ENCODE measurements around the gene QSOX2. TPM values are rescaled to one million over a fixed set of nuclear protein-coding genes. Genes with fewer than 3 reads are reported as not detected.

Gene QSOX2
- total RNA-seq, 2 experiments from 2014 or later: 14.4 TPM

DNA sequence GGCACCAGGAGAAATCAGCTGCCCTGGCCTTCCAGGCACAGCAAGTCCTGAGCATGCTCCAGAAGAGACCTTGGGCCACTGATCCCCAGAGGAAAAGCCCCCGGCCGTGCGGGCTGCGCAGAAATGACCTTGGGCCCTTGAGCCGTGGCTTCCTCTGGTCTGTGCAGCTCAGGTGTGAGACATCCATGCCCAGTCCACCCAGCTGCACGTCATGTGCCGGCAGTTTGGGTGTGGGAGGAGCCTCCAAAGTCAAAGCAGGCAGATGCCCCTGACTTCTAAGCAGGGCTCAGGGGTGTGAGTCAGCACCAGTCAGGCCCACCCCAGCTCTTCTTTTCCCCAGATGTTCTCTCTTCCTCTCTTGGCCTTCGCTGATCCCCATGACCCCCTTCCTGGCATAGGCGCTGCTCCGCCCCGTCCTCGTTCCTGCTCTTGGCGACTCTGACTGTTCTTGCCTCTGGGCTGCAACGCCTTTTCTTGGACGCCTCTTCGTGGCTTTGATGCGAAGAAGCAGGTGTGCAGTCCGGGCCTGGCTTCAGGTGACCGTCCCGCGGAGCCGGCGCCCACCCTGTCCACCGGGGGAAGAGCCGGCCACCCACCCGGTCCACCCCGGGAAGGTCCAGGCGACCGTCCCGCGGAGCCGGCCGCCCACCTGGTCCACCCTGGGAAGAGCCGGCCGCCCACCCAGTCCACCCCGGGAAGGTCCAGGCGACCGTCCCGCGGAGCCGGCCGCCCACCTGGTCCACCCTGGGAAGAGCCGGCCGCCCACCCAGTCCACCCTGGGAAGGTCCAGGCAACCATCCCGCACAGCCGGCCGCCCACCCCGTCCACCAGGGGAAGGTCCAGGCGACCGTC, 5.9 kb upstream of the QSOX2 start:
- no peaks in the 10 kb centered on the region for H3K9me3 ChIP-seq (ENCODE audit: control insufficient read depth in 1 of 2, insufficient read depth in 1 of 2, low read length in 2 of 2)
- Mint-ChIP-seq H3K36me3 (ENCODE audit: low read depth) (no peaks in the 10 kb centered on the region), H3K27ac (no peak overlapping the region), H3K27me3 (no peaks in the 10 kb centered on the region), H3K4me3 (no peak overlapping the region), H3K4me1 (ENCODE audit: low read depth) (no peaks in the 10 kb centered on the region), H3K9me3 (no peaks in the 10 kb centered on the region)
- DNase-seq (no peak), ATAC-seq (ENCODE audit: poor library complexity) (no peak)
- H3K4me3 ChIP-seq (ENCODE audit: low read length): no peak overlapping the region
- no peak overlapping the region for H3K27ac ChIP-seq (ENCODE audit: low read depth in 1 of 2, low read length in 2 of 2)
- H3K36me3 ChIP-seq (ENCODE audit: insufficient read depth, low read length): no peaks in the 10 kb centered on the region
- ChIA-PET POLR2A (no interaction called here), CTCF (interaction anchor here (1.4 kb wide), 1 partner anchor 16 kb away, joined by 4 read pairs; no protein-coding TSS in a partner anchor)
- intact Hi-C loops (cut with DNase I, micrococcal nuclease): no loop called here
- TF ChIP-seq, protein P1, sequence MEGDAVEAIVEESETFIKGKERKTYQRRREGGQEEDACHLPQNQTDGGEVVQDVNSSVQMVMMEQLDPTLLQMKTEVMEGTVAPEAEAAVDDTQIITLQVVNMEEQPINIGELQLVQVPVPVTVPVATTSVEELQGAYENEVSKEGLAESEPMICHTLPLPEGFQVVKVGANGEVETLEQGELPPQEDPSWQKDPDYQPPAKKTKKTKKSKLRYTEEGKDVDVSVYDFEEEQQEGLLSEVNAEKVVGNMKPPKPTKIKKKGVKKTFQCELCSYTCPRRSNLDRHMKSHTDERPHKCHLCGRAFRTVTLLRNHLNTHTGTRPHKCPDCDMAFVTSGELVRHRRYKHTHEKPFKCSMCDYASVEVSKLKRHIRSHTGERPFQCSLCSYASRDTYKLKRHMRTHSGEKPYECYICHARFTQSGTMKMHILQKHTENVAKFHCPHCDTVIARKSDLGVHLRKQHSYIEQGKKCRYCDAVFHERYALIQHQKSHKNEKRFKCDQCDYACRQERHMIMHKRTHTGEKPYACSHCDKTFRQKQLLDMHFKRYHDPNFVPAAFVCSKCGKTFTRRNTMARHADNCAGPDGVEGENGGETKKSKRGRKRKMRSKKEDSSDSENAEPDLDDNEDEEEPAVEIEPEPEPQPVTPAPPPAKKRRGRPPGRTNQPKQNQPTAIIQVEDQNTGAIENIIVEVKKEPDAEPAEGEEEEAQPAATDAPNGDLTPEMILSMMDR (IDR thresholded peaks at IDR 0.05): no peak
- peaks cover 0 to 4% of the 10 kb centered on the region in 2 experiments for H3K27me3 ChIP-seq (ENCODE audit: control insufficient read depth in 1 of 2, insufficient read depth in 2 of 2, low read length in 2 of 2)
- H3K4me1 ChIP-seq (ENCODE audit: insufficient read depth, low read length): no peaks in the 10 kb centered on the region

DNA sequence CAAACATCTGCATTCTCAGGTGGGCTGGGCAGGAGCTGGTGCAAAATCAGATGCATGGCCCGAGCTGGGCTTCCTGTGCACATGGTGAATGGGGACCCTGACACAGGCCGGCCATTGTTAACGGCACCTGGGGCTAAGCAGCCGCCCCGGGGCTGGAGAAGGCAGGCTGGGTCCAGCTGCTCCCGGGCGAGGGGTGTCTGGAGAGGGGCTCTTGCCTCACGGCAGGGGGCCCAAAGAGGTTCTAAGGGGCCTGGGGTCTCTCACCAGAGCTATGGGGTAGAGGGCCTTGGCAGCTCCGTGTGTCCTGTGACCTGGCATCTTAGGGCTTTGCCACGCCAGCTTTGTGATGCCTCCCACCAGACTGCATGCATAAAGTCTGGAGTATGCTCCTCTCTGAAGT, 5.1 kb upstream of the QSOX2 start:
- H3K9me3 Mint-ChIP-seq: no peaks in the 10 kb centered on the region
- peaks cover 5% of the 10 kb centered on the region for H3K4me1 Mint-ChIP-seq (ENCODE audit: low read depth)
- Histone ChIP-seq H3K4me3 (ENCODE audit: low read length) (no peak overlapping the region), H3K36me3 (ENCODE audit: insufficient read depth, low read length) (no peaks in the 10 kb centered on the region), H3K4me1 (ENCODE audit: insufficient read depth, low read length) (peaks cover 4% of the 10 kb centered on the region), H3K27me3 (ENCODE audit: control insufficient read depth in 1 of 2, insufficient read depth in 2 of 2, low read length in 2 of 2) (peaks cover 0 to 4% of the 10 kb centered on the region in 2 experiments), H3K9me3 (ENCODE audit: control insufficient read depth in 1 of 2, insufficient read depth in 1 of 2, low read length in 2 of 2) (no peaks in the 10 kb centered on the region), H3K27ac (ENCODE audit: low read depth in 1 of 2, low read length in 2 of 2) (no peak overlapping the region)
- DNase-seq (no peak), ATAC-seq (ENCODE audit: poor library complexity) (no peak)
- no peaks in the 10 kb centered on the region for H3K27me3 Mint-ChIP-seq
- POLR2A ChIA-PET: no interaction called here
- no peaks in the 10 kb centered on the region for H3K36me3 Mint-ChIP-seq (ENCODE audit: low read depth)
- no peak overlapping the region for H3K27ac Mint-ChIP-seq
- CTCF ChIA-PET: interaction anchor here (1.4 kb wide), 1 partner anchor 17 kb away, joined by 4 read pairs; no protein-coding TSS in a partner anchor
- TF ChIP-seq, protein P1 (IDR thresholded peaks at IDR 0.05): no peak
- intact Hi-C loops (cut with DNase I, micrococcal nuclease): no loop called here
- H3K4me3 Mint-ChIP-seq: no peak overlapping the region

DNA sequence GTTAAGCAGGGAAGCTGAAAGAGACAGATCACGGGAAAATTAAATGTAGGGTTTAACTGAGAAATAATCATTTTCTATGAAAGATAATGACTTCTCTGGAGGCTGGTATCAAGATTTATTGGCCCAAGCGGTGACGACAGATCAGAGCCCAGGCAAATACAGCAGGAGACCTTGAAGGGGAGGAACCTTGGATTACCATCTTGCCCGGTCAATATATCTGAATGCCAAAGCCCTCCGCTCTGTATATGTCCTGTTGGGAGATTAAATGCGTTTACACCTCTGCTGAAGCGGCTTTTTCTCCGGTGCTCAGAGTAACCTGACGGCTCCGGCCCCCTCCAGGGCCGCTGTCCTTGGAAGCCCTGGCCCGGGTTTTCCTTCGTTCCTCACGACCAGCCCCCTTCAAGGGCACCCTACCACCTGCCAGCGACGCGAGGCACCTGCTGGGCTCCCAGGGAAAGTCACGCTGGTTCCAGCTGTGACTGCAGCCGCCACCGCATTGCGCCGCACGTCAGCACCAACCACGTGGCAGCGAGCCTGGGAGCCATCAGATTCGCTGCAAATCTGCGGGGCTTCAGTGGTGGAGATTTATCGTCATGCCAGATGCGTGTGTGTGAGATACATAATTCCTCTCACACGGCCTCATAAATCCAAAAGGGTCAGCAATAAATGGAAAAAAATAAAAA, 4.4 kb upstream of the QSOX2 start:
- Histone ChIP-seq H3K27me3 (ENCODE audit: control insufficient read depth in 1 of 2, insufficient read depth in 2 of 2, low read length in 2 of 2) (peaks cover 0 to 4% of the 10 kb centered on the region in 2 experiments), H3K27ac (ENCODE audit: low read depth in 1 of 2, low read length in 2 of 2) (no peak overlapping the region), H3K9me3 (ENCODE audit: control insufficient read depth in 1 of 2, insufficient read depth in 1 of 2, low read length in 2 of 2) (no peaks in the 10 kb centered on the region), H3K4me3 (ENCODE audit: low read length) (no peak overlapping the region), H3K4me1 (ENCODE audit: insufficient read depth, low read length) (peaks cover 6% of the 10 kb centered on the region), H3K36me3 (ENCODE audit: insufficient read depth, low read length) (no peaks in the 10 kb centered on the region)
- H3K27ac Mint-ChIP-seq: no peak overlapping the region
- TF ChIP-seq, protein P1 (IDR thresholded peaks at IDR 0.05): no peak
- H3K27me3 Mint-ChIP-seq: no peaks in the 10 kb centered on the region
- H3K36me3 Mint-ChIP-seq (ENCODE audit: low read depth): peaks cover under 1% of the 10 kb centered on the region
- CTCF ChIA-PET: interaction anchor here (1.4 kb wide), 1 partner anchor 18 kb away, joined by 4 read pairs; no protein-coding TSS in a partner anchor
- no peaks in the 10 kb centered on the region for H3K9me3 Mint-ChIP-seq
- intact Hi-C loops (cut with DNase I, micrococcal nuclease): loop anchor here (5.0 to 10.0 kb wide), 4 partner anchors 232 to 343 kb away; partner anchors contain the start of genes UBAC1 (in 2 of the 2), CAMSAP1 (in 1 of the 2) and SEC16A (in 1 of the 2)
- peaks cover 6% of the 10 kb centered on the region for H3K4me1 Mint-ChIP-seq (ENCODE audit: low read depth)
- H3K4me3 Mint-ChIP-seq: no peak overlapping the region
- POLR2A ChIA-PET: interaction anchor here (1.2 kb wide), 1 partner anchor 17 kb away, joined by 4 read pairs; no protein-coding TSS in a partner anchor
- ATAC-seq (ENCODE audit: poor library complexity): no peak
- DNase-seq: no peak
